NCI-H2196 treated with DMSO at 0.1 percent for 48 hours (cell line): ENCODE data around the gene SKIL.

Experiments
- DNase-seq: peaks from one replicate; lab custom pipeline; 2025; ENCODE audit not compliant: unreplicated experiment; lab: John Stamatoyannopoulos, UW

Gene SKIL

GRCh38 chr3:170346481-170347392 is 10.8 kb upstream of the SKIL start:
- no peak for DNase-seq

GRCh38 chr3:170350515-170351413 is 6.8 kb upstream of the SKIL start:
- peak; percentile 81 for DNase-seq

- no peak for DNase-seq
Observed at GRCh38 chr3:170352936-170353335, 4.6 kb upstream of the SKIL start.

- DNase-seq, result no peak
Observed at GRCh38 chr3:170353485-170353884, 4.0 kb upstream of the SKIL start.

- no peak for DNase-seq
Observed at GRCh38 chr3:170354760-170355159, 2.8 kb upstream of the SKIL start.

GRCh38 chr3:170355738-170356595 is 1.5 kb upstream of the SKIL start:
- peak; percentile 54 for DNase-seq

GRCh38 chr3:170356596-170357175 is 829 bp upstream of the SKIL start:
- DNase-seq, result peak; percentile 98

- DNase-seq, result peak; percentile 37
Observed at GRCh38 chr3:170358042-170359010, 811 bp downstream of the SKIL start.

- no peak for DNase-seq
Observed at GRCh38 chr3:170359178-170359704, 1.7 kb downstream of the SKIL start.

GRCh38 chr3:170360466-170360865 is 3.0 kb downstream of the SKIL start:
- no peak for DNase-seq

GRCh38 chr3:170360916-170361315 is 3.4 kb downstream of the SKIL start:
- no peak for DNase-seq

- DNase-seq, result no peak
Observed at GRCh38 chr3:170361711-170362110, 4.2 kb downstream of the SKIL start.

GRCh38 chr3:170363471-170363994 is 6.0 kb downstream of the SKIL start:
- no peak for DNase-seq

GRCh38 chr3:170364965-170365364 is 7.5 kb downstream of the SKIL start:
- no peak for DNase-seq

- DNase-seq, result no peak
Observed at GRCh38 chr3:170367797-170368196, 10.3 kb downstream of the SKIL start.

GRCh38 chr3:170368921-170369320 is 11.4 kb downstream of the SKIL start:
- DNase-seq, result no peak

GRCh38 chr3:170372190-170372879 is 14.8 kb downstream of the SKIL start:
- peak; percentile 50 for DNase-seq

GRCh38 chr3:170383567-170383966 is 26.1 kb downstream of the SKIL start:
- DNase-seq, result no peak
